Measurements from ENCODE around the gene FOCAD.

DNA sequence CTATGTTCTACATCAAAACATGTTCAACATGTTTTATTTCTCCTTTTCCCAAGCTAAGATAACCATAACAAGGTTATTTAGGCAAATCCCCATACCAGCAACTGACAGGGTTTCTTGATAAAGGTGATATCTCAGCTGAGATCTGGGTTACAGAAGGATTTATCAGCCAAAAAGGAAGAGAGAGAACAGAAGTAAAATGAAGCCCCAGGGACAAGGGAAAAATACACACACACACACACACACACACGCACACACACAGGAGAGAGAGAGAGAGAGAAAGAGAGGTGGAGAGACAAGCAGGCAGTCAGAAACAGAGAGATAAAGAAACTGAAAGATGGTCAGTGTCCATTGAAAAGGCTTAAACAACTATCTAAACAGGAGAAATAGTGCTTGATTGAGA is 42.0 kb upstream of the FOCAD start:
- TF ChIP-seq, protein P1, sequence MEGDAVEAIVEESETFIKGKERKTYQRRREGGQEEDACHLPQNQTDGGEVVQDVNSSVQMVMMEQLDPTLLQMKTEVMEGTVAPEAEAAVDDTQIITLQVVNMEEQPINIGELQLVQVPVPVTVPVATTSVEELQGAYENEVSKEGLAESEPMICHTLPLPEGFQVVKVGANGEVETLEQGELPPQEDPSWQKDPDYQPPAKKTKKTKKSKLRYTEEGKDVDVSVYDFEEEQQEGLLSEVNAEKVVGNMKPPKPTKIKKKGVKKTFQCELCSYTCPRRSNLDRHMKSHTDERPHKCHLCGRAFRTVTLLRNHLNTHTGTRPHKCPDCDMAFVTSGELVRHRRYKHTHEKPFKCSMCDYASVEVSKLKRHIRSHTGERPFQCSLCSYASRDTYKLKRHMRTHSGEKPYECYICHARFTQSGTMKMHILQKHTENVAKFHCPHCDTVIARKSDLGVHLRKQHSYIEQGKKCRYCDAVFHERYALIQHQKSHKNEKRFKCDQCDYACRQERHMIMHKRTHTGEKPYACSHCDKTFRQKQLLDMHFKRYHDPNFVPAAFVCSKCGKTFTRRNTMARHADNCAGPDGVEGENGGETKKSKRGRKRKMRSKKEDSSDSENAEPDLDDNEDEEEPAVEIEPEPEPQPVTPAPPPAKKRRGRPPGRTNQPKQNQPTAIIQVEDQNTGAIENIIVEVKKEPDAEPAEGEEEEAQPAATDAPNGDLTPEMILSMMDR (IDR thresholded peaks at IDR 0.05 in 2 of 3, conservative IDR thresholded peaks at IDR 0.05 in 1 of 3; ENCODE audit: control insufficient read depth in 2 of 3, extremely low read depth in 1 of 3, insufficient read depth in 1 of 3, low read depth in 3 of 3, low read length in 3 of 3): no peak
- TF ChIP-seq FOS (IDR thresholded peaks at IDR 0.05; ENCODE audit: borderline replicate concordance, extremely low read depth, insufficient read length) (no peak), NRF1 (conservative IDR thresholded peaks at IDR 0.05; ENCODE audit: low read depth, low read length) (no peak), ZNF274 (IDR thresholded peaks at IDR 0.05; ENCODE audit: insufficient read depth, insufficient read length) (no peak), HDAC2 (IDR thresholded peaks at IDR 0.05) (no peak), TAF1 (IDR thresholded peaks at IDR 0.05; ENCODE audit: borderline replicate concordance, low read depth, low read length) (no peak), EZH2 (IDR thresholded peaks at IDR 0.05; ENCODE audit: borderline replicate concordance, control insufficient read depth, low read depth, low read length) (no peak), MXI1 (IDR thresholded peaks at IDR 0.05; ENCODE audit: low read depth, low read length) (no peak), SPI1 (IDR thresholded peaks at IDR 0.05; ENCODE audit: borderline replicate concordance, insufficient read depth, low read depth, low read length) (no peak), POLR2A (IDR thresholded peaks at IDR 0.05; ENCODE audit: low read depth, low read length) (no peak)
- TF ChIP-seq, protein P2, sequence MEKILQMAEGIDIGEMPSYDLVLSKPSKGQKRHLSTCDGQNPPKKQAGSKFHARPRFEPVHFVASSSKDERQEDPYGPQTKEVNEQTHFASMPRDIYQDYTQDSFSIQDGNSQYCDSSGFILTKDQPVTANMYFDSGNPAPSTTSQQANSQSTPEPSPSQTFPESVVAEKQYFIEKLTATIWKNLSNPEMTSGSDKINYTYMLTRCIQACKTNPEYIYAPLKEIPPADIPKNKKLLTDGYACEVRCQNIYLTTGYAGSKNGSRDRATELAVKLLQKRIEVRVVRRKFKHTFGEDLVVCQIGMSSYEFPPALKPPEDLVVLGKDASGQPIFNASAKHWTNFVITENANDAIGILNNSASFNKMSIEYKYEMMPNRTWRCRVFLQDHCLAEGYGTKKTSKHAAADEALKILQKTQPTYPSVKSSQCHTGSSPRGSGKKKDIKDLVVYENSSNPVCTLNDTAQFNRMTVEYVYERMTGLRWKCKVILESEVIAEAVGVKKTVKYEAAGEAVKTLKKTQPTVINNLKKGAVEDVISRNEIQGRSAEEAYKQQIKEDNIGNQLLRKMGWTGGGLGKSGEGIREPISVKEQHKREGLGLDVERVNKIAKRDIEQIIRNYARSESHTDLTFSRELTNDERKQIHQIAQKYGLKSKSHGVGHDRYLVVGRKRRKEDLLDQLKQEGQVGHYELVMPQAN (conservative IDR thresholded peaks at IDR 0.05): no peak
- TF ChIP-seq, protein P3, sequence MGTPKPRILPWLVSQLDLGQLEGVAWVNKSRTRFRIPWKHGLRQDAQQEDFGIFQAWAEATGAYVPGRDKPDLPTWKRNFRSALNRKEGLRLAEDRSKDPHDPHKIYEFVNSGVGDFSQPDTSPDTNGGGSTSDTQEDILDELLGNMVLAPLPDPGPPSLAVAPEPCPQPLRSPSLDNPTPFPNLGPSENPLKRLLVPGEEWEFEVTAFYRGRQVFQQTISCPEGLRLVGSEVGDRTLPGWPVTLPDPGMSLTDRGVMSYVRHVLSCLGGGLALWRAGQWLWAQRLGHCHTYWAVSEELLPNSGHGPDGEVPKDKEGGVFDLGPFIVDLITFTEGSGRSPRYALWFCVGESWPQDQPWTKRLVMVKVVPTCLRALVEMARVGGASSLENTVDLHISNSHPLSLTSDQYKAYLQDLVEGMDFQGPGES (IDR thresholded peaks at IDR 0.05): no peak
- TF ChIP-seq, protein P4, sequence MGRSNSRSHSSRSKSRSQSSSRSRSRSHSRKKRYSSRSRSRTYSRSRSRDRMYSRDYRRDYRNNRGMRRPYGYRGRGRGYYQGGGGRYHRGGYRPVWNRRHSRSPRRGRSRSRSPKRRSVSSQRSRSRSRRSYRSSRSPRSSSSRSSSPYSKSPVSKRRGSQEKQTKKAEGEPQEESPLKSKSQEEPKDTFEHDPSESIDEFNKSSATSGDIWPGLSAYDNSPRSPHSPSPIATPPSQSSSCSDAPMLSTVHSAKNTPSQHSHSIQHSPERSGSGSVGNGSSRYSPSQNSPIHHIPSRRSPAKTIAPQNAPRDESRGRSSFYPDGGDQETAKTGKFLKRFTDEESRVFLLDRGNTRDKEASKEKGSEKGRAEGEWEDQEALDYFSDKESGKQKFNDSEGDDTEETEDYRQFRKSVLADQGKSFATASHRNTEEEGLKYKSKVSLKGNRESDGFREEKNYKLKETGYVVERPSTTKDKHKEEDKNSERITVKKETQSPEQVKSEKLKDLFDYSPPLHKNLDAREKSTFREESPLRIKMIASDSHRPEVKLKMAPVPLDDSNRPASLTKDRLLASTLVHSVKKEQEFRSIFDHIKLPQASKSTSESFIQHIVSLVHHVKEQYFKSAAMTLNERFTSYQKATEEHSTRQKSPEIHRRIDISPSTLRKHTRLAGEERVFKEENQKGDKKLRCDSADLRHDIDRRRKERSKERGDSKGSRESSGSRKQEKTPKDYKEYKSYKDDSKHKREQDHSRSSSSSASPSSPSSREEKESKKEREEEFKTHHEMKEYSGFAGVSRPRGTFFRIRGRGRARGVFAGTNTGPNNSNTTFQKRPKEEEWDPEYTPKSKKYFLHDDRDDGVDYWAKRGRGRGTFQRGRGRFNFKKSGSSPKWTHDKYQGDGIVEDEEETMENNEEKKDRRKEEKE (IDR thresholded peaks at IDR 0.05): no peak
- TF ChIP-seq, protein P5, sequence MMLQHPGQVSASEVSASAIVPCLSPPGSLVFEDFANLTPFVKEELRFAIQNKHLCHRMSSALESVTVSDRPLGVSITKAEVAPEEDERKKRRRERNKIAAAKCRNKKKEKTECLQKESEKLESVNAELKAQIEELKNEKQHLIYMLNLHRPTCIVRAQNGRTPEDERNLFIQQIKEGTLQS (IDR thresholded peaks at IDR 0.05; ENCODE audit: borderline replicate concordance, extremely low read depth, low read depth, low read length): no peak
